GM21717 (cell line): ENCODE data around the gene CORIN.
"Not testable (repeated sequence)": the region's sequence is repeated elsewhere in the genome, so short reads cannot be mapped to it uniquely, and the experiment has no call there.

Experiments used
- ATAC-seq: cut with Tn5 transposase; IDR thresholded peaks from one replicate; pipeline ENCODE4 v1.9.1; 2021; ENCODE audit warnings: mild to moderate bottlenecking, moderate library complexity; ENCODE audit not compliant: unreplicated experiment

The CORIN gene

GRCh38 chr4:47776353-47776752 is 61.5 kb downstream of the CORIN start:
- no peak for ATAC-seq

GRCh38 chr4:47774079-47774478 is 63.8 kb downstream of the CORIN start:
- no peak for ATAC-seq

GRCh38 chr4:47771020-47771419 is 66.8 kb downstream of the CORIN start:
- ATAC-seq, result no peak

GRCh38 chr4:47767956-47768355 is 69.9 kb downstream of the CORIN start:
- not testable (repeated sequence) for ATAC-seq

- no peak for ATAC-seq
These were observed 74.6 kb downstream of the CORIN start for GRCh38 chr4:47763279-47763678.

- ATAC-seq, result no peak
These were observed 75.2 kb downstream of the CORIN start for GRCh38 chr4:47762376-47763266.

- not testable (repeated sequence) for ATAC-seq
These were observed 84.6 kb downstream of the CORIN start for GRCh38 chr4:47753316-47753715.

GRCh38 chr4:47752214-47752613 is 85.7 kb downstream of the CORIN start:
- ATAC-seq, result no peak

GRCh38 chr4:47750788-47751187 is 87.1 kb downstream of the CORIN start:
- no peak for ATAC-seq

- ATAC-seq, result no peak
These were observed 88.0 kb downstream of the CORIN start for GRCh38 chr4:47749858-47750257.

- no peak for ATAC-seq
These were observed 88.8 kb downstream of the CORIN start for GRCh38 chr4:47749060-47749459.

GRCh38 chr4:47747846-47748494 is 89.9 kb downstream of the CORIN start:
- ATAC-seq, result no peak

GRCh38 chr4:47747211-47747610 is 90.7 kb downstream of the CORIN start:
- no peak for ATAC-seq

GRCh38 chr4:47746122-47746521 is 91.7 kb downstream of the CORIN start:
- ATAC-seq, result no peak

- ATAC-seq, result no peak
These were observed 93.0 kb downstream of the CORIN start for GRCh38 chr4:47744843-47745382.

GRCh38 chr4:47744253-47744652 is 93.6 kb downstream of the CORIN start:
- no peak for ATAC-seq

GRCh38 chr4:47741200-47741599 is 96.7 kb downstream of the CORIN start:
- no peak for ATAC-seq

- ATAC-seq, result no peak
These were observed 100.5 kb downstream of the CORIN start for GRCh38 chr4:47737326-47737725.

- no peak for ATAC-seq
These were observed 101.3 kb downstream of the CORIN start for GRCh38 chr4:47736555-47736954.

- no peak for ATAC-seq
These were observed 101.7 kb downstream of the CORIN start for GRCh38 chr4:47736146-47736545.

- ATAC-seq, result no peak
These were observed 104.3 kb downstream of the CORIN start for GRCh38 chr4:47733302-47734175.
